ENCODE data around the gene UCN3. TPM values are rescaled to one million over a fixed set of nuclear protein-coding genes. Genes with fewer than 3 reads are reported as not detected.
A peak's percentile ranks its signal among the peaks of the same experiment; 100 is the strongest.

Gene UCN3
- total RNA-seq, 1 donor: not detected

DNA sequence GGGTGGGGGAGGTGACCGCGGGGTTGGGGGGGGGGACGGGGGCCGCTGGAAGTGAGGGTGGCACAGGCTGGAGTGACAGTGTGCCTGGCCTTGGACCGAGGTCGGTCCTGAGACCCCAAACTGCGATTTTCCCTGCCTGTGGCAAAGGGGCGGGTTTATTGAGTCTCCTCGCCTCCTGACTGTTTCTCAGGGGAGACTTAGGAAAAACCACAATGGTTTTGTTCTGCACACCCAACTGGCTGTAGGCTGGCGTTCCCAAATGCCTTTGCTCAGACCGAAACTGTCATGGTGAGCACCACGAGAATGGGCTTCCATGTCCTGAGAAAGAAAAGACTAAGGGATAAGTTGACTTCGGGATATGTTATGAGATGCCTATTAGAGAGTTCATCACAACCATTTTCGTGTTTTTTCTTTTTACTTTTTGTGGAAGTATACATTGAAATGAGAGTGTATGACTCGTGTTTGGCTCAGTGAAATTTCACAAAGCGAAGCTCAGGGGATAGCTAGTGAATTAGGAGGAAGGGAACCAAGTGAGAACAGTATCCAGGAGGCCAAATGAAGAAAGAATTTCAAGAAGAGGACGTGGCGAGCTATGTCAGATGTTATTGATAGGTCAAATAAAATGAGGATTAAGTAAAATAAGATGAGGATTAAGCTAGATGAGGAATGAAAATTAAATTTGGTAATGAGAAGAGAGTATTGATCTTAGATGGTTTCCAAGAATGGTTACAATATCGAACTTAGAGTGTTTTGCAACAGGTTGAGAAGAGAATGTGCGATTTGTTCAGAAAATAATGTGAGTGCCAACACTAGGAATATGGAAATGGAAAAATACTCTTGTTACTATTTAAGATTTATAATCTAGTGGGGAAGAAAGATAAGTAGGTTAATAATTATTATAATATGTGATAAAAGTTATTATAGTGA lies 48.5 kb downstream of the UCN3 start:
- peaks cover 49% of the 10 kb centered on the region for H3K79me2 ChIP-seq (ENCODE audit: insufficient read depth, low read length)
- DNase-seq (ENCODE audit: insufficient read length, low spot score, missing footprints): peak; percentile 88
- H3K36me3 ChIP-seq (ENCODE audit: insufficient read depth, low read length): no peaks in the 10 kb centered on the region

GRCh38 chr10:5416981-5417380 lies 52.2 kb downstream of the UCN3 start:
- Histone ChIP-seq H3K27me3 (ENCODE audit: insufficient read depth, low read length) (no peaks in the 10 kb centered on the region), H3K27ac (ENCODE audit: low read depth, low read length) (no peak overlapping the region), H3K4me2 (ENCODE audit: insufficient read depth, low read length) (no peak overlapping the region), H4K20me1 (ENCODE audit: insufficient read depth, low read length) (no peaks in the 10 kb centered on the region), H3K4me3 (ENCODE audit: insufficient read depth, low read length) (no peak overlapping the region), H3K9me3 (ENCODE audit: low read depth, low read length) (no peaks in the 10 kb centered on the region), H3K4me1 (ENCODE audit: insufficient read depth, low read length) (no peaks in the 10 kb centered on the region), H3K79me2 (ENCODE audit: insufficient read depth, low read length) (peaks cover 85% of the 10 kb centered on the region), H2AFZ (ENCODE audit: low read length) (no peak overlapping the region), H3K36me3 (ENCODE audit: insufficient read depth, low read length) (no peaks in the 10 kb centered on the region)
- no peak for TF ChIP-seq CTCF (IDR thresholded peaks at IDR 0.05; ENCODE audit: extremely low read depth, low read depth, low read length)
- DNase-seq (ENCODE audit: insufficient read length, low spot score, missing footprints): no peak

More for the DNA sequence above, 48.5 kb downstream of the UCN3 start:
- peak overlapping the region; percentile 91 for H2AFZ ChIP-seq (ENCODE audit: low read length)
- peaks cover 6% of the 10 kb centered on the region for H3K27me3 ChIP-seq (ENCODE audit: insufficient read depth, low read length)
- peak overlapping the region; percentile 71 for H3K4me3 ChIP-seq (ENCODE audit: insufficient read depth, low read length)
- TF ChIP-seq CTCF (IDR thresholded peaks at IDR 0.05; ENCODE audit: extremely low read depth, low read depth, low read length): no peak
- H4K20me1 ChIP-seq (ENCODE audit: insufficient read depth, low read length): no peaks in the 10 kb centered on the region
- H3K4me2 ChIP-seq (ENCODE audit: insufficient read depth, low read length): peak overlapping the region; percentile 86
- H3K9me3 ChIP-seq (ENCODE audit: low read depth, low read length): no peaks in the 10 kb centered on the region
- H3K4me1 ChIP-seq (ENCODE audit: insufficient read depth, low read length): no peaks in the 10 kb centered on the region
- peak overlapping the region; percentile 49 for H3K27ac ChIP-seq (ENCODE audit: low read depth, low read length)

GRCh38 chr10:5418584-5418983 lies 53.8 kb downstream of the UCN3 start:
- no peak for TF ChIP-seq CTCF (IDR thresholded peaks at IDR 0.05; ENCODE audit: extremely low read depth, low read depth, low read length)
- Histone ChIP-seq H3K27ac (ENCODE audit: low read depth, low read length) (no peak overlapping the region), H4K20me1 (ENCODE audit: insufficient read depth, low read length) (no peaks in the 10 kb centered on the region), H3K4me2 (ENCODE audit: insufficient read depth, low read length) (no peak overlapping the region), H3K79me2 (ENCODE audit: insufficient read depth, low read length) (peaks cover 87% of the 10 kb centered on the region), H3K27me3 (ENCODE audit: insufficient read depth, low read length) (no peaks in the 10 kb centered on the region), H3K9me3 (ENCODE audit: low read depth, low read length) (no peaks in the 10 kb centered on the region), H3K4me3 (ENCODE audit: insufficient read depth, low read length) (no peak overlapping the region), H2AFZ (ENCODE audit: low read length) (no peak overlapping the region), H3K4me1 (ENCODE audit: insufficient read depth, low read length) (peaks cover 5% of the 10 kb centered on the region), H3K36me3 (ENCODE audit: insufficient read depth, low read length) (no peaks in the 10 kb centered on the region)
- no peak for DNase-seq (ENCODE audit: insufficient read length, low spot score, missing footprints)

DNA sequence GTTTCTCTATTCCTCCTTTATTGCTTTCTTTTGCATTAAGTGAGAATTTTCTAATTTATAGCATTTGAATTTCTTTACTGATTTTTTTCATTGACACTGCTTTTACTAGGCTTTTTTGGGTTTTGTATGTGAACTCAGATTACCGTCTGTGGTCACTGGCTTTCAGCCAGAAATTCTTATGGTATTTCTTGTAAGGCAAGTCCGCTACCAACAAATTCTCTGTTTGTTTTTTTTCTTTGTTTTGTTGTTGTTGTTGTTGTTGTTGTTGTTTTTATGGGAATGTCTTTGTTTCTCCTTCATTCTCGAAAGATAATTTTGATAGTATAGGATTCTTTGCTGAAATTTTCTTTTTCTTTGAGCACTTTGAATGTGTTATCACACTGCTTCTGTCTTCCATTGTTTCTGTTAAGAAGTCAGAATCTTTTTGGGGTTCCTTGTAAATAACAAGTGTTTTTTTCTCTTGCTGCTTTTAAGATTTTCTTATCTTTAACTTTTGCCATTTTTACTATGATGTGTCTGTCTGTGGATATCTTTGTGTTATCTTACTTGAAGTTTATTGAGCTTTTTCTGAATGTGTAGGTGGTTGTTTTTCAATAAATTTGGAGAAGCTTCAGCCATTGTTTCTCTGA lies 54.8 kb downstream of the UCN3 start:
- no peak for TF ChIP-seq CTCF (IDR thresholded peaks at IDR 0.05; ENCODE audit: extremely low read depth, low read depth, low read length)
- H2AFZ ChIP-seq (ENCODE audit: low read length): no peak overlapping the region
- H3K27me3 ChIP-seq (ENCODE audit: insufficient read depth, low read length): no peaks in the 10 kb centered on the region
- no peak overlapping the region for H3K27ac ChIP-seq (ENCODE audit: low read depth, low read length)
- peaks cover 7% of the 10 kb centered on the region for H3K4me1 ChIP-seq (ENCODE audit: insufficient read depth, low read length)
- H3K79me2 ChIP-seq (ENCODE audit: insufficient read depth, low read length): peaks cover 82% of the 10 kb centered on the region
- H3K4me2 ChIP-seq (ENCODE audit: insufficient read depth, low read length): no peak overlapping the region
- no peaks in the 10 kb centered on the region for H4K20me1 ChIP-seq (ENCODE audit: insufficient read depth, low read length)
- no peak for DNase-seq (ENCODE audit: insufficient read length, low spot score, missing footprints)
- no peak overlapping the region for H3K4me3 ChIP-seq (ENCODE audit: insufficient read depth, low read length)
- H3K36me3 ChIP-seq (ENCODE audit: insufficient read depth, low read length): no peaks in the 10 kb centered on the region
- H3K9me3 ChIP-seq (ENCODE audit: low read depth, low read length): no peaks in the 10 kb centered on the region
